ENCODE results near the gene RPS25. TPM values are rescaled to one million over a fixed set of nuclear protein-coding genes. Genes with fewer than 3 reads are reported as not detected.
"Not testable (repeated sequence)": the region's sequence is repeated elsewhere in the genome, so short reads cannot be mapped to it uniquely, and the experiment has no call there.

RPS25 gene
- total RNA-seq, 1 donor from 2014 or later, result 2,908 TPM

DNA sequence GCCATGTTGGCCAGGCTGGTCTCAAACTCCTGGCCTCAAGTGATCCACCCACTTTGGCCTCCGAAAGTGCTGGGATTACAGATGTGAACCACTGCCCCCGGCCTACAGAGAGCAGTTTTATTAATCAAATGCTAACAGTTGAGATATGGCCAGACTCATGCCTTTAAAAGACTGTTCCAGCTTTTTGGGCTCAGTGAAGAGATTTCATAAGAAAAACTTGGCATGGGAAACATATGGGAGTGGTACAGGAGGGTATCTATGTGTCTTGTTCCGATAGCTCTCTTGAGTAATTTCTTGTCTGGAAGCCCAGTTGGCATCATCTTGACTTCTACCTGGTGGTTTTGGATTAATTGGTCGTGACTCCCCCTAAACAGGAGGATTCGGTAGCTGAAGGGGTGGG, 20.7 kb upstream of the RPS25 start:
- DNase-seq, result no peak

DNA sequence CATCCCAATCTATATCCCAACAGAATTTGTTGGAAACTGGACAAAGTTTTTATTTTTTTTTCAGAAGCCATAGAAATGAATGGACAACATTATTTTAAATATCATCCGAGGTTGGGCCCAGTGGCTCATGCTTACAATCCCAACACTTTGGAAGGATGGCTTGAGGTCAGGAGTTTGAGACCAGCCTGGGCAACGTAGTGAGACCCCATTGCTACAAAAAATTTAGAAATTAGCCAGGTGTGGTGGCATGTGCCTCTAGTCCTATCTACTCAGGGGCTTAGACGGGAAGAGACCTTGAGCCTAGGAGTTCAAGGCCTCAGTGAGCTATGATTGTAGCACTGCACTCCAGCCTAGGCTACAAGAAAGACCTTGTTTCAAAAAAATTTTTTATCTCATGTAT, 16.7 kb upstream of the RPS25 start:
- DNase-seq, result no peak

- not testable (repeated sequence) for DNase-seq
These were observed 15.3 kb upstream of the RPS25 start for GRCh38 chr11:119033421-119033820.

DNA sequence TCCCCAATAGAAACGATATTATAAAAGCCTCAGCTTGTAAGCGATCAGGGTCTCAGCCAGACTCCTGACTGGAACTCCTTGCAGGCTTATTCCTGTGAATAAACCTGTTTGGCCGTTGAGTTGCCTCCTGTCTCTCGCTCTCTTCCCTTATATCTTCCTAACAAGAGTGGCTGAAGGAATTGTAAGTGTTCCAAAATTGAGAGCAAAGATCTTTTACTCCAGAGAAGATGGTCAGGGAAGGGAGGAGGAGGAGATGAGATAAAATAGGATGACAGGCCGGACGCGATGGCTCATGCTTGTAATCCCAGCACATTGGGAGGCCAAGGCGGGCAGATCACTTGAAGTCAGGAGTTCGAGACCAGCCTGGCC, 13.8 kb upstream of the RPS25 start:
- DNase-seq, result no peak

- DNase-seq, result peak; percentile 97
These were observed 12.3 kb upstream of the RPS25 start, which contains the start of gene SLC37A4 for GRCh38 chr11:119030329-119031047. TSS of gene SLC37A4 (minus strand) at chr11:119030877.

- DNase-seq, result no peak
These were observed 11.8 kb upstream of the RPS25 start for GRCh38 chr11:119030029-119030328.

GRCh38 chr11:119029340-119030028, 11.3 kb upstream of the RPS25 start:
- DNase-seq, result no peak

DNA sequence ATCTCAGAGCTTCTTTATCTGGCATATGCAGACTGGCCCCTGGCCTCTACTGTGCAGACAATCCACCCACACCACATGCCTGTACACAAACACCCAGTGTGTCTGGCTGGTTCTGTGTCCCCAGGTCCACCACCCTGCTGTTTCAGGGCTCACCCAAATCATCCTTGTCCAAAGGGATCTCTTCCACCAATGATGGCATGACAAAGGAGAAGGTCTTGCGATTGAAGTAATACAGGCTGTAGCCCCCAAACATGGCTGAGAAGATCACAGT, 10.9 kb upstream of the RPS25 start:
- DNase-seq, result no peak

DNA sequence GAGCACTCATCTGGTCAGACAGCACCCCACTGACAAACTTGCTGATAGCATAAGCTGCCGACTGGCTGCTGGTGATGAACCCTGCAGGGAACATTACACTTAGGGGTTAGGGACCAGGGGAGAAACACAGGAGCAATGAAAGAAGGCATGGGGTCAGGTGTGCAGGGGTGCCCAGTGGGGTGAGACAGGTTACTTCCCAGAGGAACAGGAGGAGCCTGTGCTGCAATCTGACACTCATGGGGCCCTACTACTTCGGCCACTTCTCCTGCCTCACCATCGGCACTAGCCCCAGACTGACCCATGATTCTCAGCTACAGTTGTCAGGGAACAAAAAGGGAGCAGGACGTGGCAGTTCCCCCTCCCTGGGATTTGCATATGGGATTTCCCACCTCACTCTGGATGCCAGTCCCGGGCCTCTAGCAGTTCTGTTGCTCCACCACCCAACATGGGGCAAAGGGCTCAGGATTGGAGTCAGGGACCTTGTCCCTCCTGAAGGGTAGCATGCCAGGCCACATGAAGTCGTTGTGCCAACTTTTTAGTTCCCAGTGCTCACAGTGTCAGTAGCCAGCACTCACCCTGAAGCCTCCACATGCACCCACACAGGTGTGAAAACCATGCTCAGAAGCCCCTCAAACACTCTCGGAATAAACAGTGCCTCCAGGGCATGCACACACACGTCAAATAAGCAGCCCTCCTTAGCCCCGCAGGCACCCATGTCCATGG, 10.4 kb upstream of the RPS25 start:
- DNase-seq, result no peak

DNA sequence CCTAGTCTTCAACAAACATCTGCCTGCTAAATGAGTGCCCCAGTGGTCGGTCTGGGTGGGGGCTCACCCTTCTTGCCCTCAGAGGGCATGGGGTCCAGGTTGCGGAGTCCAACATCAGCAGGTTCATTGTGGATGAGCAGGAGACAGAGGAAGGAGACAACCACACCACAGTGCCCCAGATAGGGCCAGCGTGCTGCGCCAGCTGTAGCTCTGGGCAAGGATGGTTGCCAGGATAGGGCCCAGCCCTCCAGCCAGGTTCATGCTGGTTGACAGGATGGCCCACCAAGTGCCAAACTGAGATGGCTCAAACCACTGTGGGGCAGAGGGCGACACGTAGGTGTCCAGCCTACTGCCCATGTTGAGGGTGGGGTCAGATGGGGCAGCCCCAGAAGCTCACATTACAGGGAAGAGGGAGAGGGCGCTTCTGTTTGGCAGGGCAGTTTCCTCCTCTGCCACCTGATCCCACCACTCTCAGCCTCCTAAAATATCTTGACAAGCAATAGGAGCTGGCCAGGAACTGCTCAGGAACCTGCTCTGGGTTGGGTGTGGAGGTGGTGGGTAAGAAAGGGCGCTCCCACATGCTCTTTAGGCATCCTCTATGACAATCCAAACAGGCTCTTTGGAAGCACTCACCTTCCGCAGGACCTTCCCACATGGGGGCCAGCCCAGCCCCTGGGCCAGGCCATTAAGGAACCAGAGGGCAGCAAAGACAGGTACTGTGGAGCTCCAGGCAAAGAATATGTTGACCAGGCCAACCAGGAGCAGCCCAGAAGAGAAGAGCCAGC, 9.6 kb upstream of the RPS25 start:
- DNase-seq, result no peak

- no peak for DNase-seq
These were observed 8.8 kb upstream of the RPS25 start for GRCh38 chr11:119026970-119027369.

DNA sequence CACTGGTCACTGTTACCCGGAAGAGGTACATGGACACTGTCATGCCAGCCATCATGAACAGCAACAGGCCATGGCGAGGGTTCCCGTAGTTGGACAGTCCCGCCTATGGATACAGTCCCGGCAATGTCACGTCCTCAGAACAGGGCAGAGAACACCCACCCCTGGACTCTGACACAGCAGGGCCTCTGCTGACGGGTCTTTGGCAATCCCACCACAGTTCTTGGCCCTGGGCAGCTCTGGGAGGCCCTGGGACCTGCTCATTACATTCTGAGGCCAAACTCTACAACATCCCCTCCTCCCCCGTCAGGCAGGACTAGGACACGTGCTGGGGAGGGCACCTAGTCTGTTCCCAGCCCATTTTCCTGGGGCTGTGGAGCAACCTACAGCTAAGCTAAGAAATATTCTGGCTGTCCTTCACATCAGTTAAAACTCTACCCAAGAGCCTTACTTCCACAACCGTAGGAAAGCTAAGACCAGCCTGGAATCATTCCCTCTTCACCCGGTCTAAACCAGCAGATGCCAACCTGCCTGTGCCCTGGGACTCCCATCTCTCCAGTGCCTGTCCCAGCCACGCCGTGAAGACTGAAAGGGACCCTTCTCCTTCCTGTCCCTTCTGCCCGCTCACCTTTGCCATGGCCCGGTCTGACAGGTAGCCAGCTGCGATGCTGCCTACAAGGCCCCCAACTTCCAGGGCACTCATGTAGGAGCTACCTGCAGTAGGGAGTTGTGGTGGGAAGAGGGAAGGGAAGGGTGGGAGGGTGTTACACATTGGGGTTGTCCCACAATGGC, 8.0 kb upstream of the RPS25 start:
- DNase-seq, result no peak

DNA sequence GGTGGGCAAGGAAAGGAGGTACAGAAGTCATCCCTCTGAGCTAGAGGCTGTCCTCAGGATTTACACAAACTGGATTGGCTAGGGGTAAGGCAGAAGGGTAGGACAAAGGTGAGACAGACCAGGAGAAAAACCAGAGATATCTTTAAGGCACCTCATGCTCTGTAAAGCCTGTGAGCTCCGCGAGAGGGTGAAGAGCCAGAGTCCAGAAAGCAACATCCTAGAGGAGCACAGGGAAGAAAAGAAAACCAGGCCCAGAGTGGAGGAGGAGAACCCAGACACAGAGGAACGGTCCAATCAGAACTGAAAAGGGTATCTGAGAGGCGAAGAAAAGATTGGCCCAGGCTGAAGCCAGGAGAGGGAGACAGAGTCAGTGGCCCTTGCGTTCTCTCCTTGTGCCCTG, 7.4 kb upstream of the RPS25 start:
- no peak for DNase-seq

DNA sequence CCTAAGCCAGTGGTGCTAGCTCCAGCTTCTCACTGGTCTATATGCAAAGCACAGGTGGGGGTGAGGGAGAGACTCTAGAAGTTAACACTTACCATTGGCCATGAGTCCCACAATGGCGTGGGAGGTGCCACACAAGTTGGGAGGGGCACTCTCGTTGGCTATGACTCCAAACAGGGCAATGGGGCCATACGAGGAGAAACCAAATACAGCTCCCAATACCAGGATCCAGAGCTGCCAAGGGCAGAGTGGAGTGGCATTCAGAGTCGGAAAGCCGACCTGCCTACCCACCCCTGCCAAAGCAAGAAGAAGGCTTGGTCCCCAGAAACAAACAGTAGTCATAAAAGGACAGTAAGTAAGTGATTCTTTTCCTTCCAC, 6.9 kb upstream of the RPS25 start:
- no peak for DNase-seq

GRCh38 chr11:119024430-119025098, 6.4 kb upstream of the RPS25 start:
- DNase-seq, result no peak

- no peak for DNase-seq
These were observed 5.6 kb upstream of the RPS25 start for GRCh38 chr11:119023741-119024140.

DNA sequence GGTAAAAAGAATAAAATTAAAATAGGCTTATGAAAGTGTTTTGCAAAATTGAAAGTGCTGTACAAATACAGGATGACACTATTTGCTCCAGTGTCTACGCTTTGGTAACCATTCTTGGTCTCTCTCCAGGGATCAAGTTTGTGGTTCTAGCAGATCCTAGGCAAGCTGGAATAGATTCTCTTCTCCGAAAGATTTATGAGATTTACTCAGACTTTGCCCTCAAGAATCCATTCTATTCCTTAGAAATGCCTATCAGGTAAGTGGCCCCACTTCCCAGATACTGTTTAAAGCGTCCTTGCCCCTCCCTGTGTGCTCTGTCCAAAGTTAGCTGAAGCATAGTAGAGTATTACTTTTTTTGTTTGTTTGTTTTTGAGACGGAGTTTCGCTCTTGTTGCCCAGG, 3.5 kb upstream of the RPS25 start:
- DNase-seq, result no peak

GRCh38 chr11:119019996-119020395, 1.9 kb upstream of the RPS25 start:
- DNase-seq, result no peak

DNA sequence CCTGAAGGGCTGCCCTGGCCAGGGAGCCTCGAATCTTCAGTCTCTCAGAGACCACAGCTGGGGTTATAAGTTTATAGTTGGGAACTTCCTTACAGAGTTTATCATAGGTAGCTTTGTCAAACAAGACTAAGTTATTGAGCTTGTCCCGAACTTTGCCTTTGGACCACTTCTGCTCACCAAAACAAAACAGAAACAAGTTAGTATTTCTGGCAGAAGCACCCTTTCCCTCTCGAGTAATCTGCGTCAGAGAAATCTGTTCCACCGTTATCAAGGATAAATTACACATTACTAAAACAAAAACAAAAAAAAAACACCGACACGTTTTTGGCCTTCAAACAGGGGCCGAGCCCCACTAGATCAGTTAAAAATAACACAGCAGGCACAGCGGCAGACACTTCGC, 766 bp downstream of the RPS25 start:
- not testable (repeated sequence) for DNase-seq

DNA sequence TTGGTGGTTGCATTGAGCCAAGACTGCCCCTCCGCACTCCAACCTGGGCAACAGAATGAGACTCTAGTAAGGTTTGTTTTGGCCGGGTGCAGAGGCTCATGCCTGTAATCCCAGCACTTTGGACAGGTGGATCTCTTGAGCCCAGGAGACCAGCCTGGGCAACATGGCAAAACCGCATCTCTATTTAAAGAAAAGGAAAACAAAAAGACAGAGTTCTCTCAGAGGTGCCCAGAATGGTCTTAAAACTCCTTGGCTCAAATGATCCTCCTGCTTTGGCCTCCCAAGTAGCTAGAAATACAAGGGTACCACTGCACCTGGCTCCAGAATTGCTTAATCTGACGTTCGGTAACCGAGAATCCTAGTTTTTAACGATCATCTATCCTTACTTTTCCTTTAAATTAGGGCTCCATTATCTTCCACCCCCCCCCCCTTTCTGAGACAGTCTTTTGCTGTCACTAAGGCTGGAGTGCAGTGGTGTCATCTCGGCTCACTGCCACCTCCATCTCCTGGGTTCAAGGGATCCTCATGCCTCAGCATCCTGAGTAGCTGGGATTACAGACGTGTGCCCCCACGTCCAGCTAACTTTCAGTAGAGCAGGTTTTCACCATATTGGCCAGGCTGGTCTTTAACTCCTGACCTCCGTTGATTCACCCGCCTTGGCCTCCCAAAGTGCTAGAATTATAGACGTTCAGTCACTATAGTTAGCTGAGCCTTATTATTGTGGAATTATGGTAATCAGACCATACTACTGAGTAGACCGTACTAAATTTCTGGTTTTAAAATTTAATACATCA, 1.7 kb downstream of the RPS25 start:
- DNase-seq, result no peak

GRCh38 chr11:119015054-119015611, 3.0 kb downstream of the RPS25 start:
- DNase-seq, result no peak

Measured in tongue (tissue), 2 donors.